ENCODE results near the gene TAF11L4.
A peak's percentile ranks its signal among the peaks of the same experiment; 100 is the strongest.
"Not testable (repeated sequence)": the region's sequence is repeated elsewhere in the genome, so short reads cannot be mapped to it uniquely, and the experiment has no call there.

The TAF11L4 gene

GRCh38 chr5:17521501-17521900, at the start of gene TAF11L4:
TAF11L4 (plus strand) TSS chr5:17521801.
- not testable (repeated sequence) for DNase-seq (ENCODE audit: low read depth)

GRCh38 chr5:17475064-17475463, 46.5 kb upstream of the TAF11L4 start:
- not testable (repeated sequence) for DNase-seq (ENCODE audit: low read depth)

- DNase-seq (ENCODE audit: low read depth) = no peak
Observed at GRCh38 chr5:17477043-17477442, 44.6 kb upstream of the TAF11L4 start.

DNA sequence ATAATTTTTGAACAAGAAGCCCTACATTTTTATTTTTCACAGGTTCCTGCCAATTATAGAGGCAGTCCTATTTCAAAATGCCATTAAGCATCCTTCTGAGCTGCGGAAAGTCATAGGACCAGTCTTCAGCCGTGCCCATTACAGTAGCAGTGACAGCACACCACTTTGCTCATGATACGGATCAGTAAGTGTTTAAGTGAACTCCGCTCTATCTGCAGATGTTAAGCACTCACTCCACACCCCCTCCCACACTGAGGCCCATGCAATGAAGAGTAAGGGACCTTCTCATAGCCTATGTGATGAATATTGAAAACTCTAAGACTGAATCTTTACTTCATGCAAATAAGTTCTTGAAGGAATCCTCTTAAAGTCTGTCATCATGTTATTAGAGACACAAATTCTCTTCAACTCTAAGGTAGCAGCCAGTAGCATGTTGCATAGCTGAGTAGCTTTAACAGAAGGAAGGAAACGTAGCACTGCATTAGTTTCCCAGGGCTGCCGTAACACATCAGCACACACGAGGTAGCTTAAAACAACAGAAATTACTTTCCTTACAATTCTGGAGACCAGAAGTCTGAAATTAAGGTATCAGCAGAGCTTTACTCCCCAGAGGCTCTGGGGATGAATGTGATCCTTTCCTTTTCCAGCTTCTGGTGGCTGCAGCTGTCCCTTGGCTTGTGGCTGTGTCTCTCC, 43.9 kb upstream of the TAF11L4 start:
- no peak for DNase-seq (ENCODE audit: low read depth)

GRCh38 chr5:17481378-17481777, 40.2 kb upstream of the TAF11L4 start:
- no peak for DNase-seq (ENCODE audit: low read depth)

DNA sequence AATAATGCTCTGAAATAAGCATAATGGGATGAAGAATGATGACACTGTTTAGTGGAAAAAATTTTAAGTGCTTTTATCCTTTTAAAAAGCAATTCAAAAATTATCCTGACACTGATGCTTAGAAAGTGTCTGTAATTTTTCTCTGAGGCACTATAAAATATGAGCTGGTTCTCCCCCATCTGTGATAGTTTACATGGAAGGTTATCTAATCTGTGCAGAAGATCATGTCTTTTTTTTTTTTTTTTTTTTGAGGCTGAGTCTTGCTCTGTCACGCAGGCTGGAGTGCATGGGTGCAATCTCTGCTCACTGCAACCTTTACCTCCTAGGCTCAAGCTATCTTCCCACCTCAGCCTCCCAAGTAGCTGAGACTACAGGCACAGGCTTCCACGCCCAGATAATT, 38.8 kb upstream of the TAF11L4 start:
- no peak for DNase-seq (ENCODE audit: low read depth)

- DNase-seq (ENCODE audit: low read depth) = not testable (repeated sequence)
Observed at GRCh38 chr5:17486464-17487173, 35.0 kb upstream of the TAF11L4 start.

GRCh38 chr5:17487174-17487512, 34.5 kb upstream of the TAF11L4 start:
- no peak for DNase-seq (ENCODE audit: low read depth)

DNA sequence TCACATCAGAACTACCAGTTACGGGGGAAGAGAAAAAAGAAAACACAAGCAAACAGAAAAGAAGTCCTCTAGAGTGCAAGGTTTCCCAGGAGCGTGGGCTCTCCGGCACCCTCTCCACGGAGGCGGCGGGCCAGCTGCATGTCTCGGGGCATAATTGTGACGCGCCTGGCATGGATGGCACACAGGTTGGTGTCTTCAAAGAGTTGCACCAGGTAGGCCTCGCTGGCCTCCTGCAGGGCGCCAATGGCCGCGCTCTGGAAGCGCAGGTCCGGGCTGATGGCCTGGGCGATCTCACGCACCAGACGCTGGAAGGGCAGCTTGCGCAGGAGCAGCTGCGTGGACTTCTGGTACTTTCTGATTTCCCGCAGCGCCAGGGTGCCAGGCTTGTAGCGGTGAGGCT, 30.3 kb upstream of the TAF11L4 start:
- DNase-seq (ENCODE audit: low read depth) = not testable (repeated sequence)

- DNase-seq (ENCODE audit: low read depth) = no peak
Observed at GRCh38 chr5:17492770-17493169, 28.8 kb upstream of the TAF11L4 start.

GRCh38 chr5:17497446-17497845, 24.2 kb upstream of the TAF11L4 start:
- DNase-seq (ENCODE audit: low read depth) = no peak

- not testable (repeated sequence) for DNase-seq (ENCODE audit: low read depth)
Observed at GRCh38 chr5:17497931-17498330, 23.7 kb upstream of the TAF11L4 start, which contains the start of gene TAF11L2. TAF11L2 (plus strand) TSS chr5:17498231.

DNA sequence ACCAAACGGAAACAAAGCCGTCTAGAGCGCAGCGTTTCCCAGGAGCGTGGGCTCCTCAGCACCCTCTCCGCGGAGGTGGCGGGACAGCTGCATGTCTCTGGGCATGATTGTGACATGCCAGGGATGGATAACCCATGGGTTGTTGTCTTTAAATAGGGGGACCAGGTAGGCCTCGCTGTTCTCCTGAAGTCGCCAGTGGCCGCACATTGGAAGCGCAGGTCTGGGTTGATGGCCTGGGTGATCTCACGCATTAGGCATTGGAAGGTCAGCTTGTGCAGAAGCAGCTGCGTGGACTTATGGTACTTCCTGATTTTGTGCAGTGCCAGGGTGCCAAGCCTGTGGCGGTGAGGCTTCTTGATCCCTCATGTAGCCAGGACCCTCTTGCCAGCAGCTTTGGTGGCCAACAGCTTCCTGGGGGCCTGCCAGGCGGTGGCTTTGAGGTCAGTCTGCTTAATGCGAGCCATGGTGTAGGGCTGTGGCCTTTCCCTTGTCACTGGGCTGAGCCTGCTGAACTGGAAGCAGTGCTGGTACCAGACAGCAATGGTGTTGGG, 9.8 kb upstream of the TAF11L4 start:
- DNase-seq (ENCODE audit: low read depth) = no peak

- DNase-seq (ENCODE audit: low read depth) = peak; percentile 3
Observed at GRCh38 chr5:17517526-17517925, 4.1 kb upstream of the TAF11L4 start.

- DNase-seq (ENCODE audit: low read depth) = not testable (repeated sequence)
Observed at GRCh38 chr5:17518067-17518466, 3.5 kb upstream of the TAF11L4 start, which contains the start of gene TAF11L3. TAF11L3 (plus strand) TSS chr5:17518367.

GRCh38 chr5:17519508-17519907, 2.1 kb upstream of the TAF11L4 start:
- not testable (repeated sequence) for DNase-seq (ENCODE audit: low read depth)

- not testable (repeated sequence) for DNase-seq (ENCODE audit: low read depth)
Observed at GRCh38 chr5:17524935-17525334, 3.3 kb downstream of the TAF11L4 start, which contains the start of gene TAF11L5. TAF11L5 (plus strand) TSS chr5:17525235.

DNA sequence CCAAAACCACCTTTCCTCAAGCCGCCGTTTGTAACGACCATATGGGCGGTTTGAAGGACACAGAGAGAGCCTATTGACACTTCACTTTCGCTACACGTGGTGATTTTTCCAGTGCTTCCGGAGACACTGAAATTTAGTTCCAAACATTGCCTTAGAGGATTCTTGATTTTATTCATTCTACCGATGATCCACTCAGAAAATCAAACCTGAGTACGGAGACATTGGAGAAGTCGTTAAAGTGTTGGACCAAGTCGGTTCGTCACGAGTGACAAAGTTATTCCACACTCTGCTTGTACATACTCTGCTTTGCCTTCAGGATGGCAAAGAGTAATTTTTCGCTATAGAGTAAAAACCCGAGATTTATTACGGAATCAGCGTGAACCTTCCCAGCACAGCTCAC, 4.9 kb downstream of the TAF11L4 start:
- not testable (repeated sequence) for DNase-seq (ENCODE audit: low read depth)

DNA sequence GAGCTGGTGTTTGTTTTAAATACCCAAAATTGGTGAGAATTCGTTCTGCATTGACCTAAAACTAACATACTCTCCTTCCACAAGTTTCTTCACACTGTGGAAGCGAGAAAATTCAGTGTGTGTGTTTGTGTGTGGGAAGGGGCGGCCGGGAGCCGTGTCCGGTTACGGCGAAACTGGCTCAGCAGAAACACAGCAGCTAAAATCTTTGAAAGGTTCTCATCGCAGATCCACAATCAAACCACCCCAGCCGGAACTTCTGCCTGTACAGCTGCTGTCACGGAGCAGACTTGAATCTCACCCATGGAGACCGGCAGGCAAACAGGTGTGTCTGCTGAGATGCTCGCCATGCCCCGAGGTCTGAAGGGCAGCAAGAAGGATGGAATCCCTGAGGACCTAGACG, 6.8 kb downstream of the TAF11L4 start, which contains the start of gene TAF11L6:
TAF11L6 (plus strand) TSS at position 301 of the 400 bp plus-strand sequence.
- not testable (repeated sequence) for DNase-seq (ENCODE audit: low read depth)
